ENCODE measurements around the gene UTP3.
"Not testable (repeated sequence)": the region's sequence is repeated elsewhere in the genome, so short reads cannot be mapped to it uniquely, and the experiment has no call there.

UTP3 gene

DNA sequence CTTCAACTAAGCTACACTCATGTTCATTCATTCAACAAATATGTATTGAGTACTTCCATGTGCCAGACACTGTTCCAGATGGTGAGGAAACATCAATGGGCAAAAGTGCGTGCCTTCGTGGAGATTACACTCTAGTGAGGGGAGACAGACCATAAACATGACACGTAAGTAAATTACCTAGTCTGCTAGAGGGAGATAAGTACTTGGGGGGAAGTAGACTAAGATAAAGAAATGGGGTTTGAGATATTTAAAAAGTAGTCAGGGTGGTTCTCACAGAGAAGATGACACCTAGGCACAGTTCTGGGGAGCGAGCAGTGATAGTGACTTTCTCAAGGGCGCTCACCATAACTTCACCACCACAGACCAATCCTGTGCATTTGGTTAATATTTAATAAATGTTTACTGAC lies 33.7 kb upstream of the UTP3 start:
- Histone ChIP-seq H3K27ac (ENCODE audit: low read length) (no peak overlapping the region; the same call in 1 of the 2 replicates), H4K20me1 (ENCODE audit: insufficient read depth, low read length) (no peaks in the 10 kb centered on the region), H3K9ac (ENCODE audit: low read depth, low read length) (no peak overlapping the region), H3K79me2 (ENCODE audit: insufficient read depth, low read length) (no peaks in the 10 kb centered on the region), H3K27me3 (ENCODE audit: insufficient read depth, low read length, poor library complexity) (no peaks in the 10 kb centered on the region), H3K4me2 (ENCODE audit: insufficient read depth, low read length) (no peak overlapping the region), H2AFZ (ENCODE audit: low read depth, low read length) (no peak overlapping the region), H3K9me3 (ENCODE audit: insufficient read depth, low read length, severe bottlenecking) (no peaks in the 10 kb centered on the region), H3K4me3 (ENCODE audit: low read depth in 1 of 2, low read length in 2 of 2) (no peak overlapping the region), H3K36me3 (ENCODE audit: insufficient read depth, low read length) (no peaks in the 10 kb centered on the region), H3K4me1 (ENCODE audit: insufficient read depth, low read length) (peaks cover 42% of the 10 kb centered on the region)
- ATAC-seq (ENCODE audit: insufficient read depth, low read depth) (no peak), DNase-seq (no peak)
- TF ChIP-seq EZH2 (IDR thresholded peaks at IDR 0.05; ENCODE audit: borderline replicate concordance, low read depth, low read length, severe bottlenecking) = no peak
- TF ChIP-seq, protein P1, sequence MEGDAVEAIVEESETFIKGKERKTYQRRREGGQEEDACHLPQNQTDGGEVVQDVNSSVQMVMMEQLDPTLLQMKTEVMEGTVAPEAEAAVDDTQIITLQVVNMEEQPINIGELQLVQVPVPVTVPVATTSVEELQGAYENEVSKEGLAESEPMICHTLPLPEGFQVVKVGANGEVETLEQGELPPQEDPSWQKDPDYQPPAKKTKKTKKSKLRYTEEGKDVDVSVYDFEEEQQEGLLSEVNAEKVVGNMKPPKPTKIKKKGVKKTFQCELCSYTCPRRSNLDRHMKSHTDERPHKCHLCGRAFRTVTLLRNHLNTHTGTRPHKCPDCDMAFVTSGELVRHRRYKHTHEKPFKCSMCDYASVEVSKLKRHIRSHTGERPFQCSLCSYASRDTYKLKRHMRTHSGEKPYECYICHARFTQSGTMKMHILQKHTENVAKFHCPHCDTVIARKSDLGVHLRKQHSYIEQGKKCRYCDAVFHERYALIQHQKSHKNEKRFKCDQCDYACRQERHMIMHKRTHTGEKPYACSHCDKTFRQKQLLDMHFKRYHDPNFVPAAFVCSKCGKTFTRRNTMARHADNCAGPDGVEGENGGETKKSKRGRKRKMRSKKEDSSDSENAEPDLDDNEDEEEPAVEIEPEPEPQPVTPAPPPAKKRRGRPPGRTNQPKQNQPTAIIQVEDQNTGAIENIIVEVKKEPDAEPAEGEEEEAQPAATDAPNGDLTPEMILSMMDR (IDR thresholded peaks at IDR 0.05; ENCODE audit: borderline replicate concordance, extremely low read depth, low read length, poor library complexity, severe bottlenecking) = no peak

DNA sequence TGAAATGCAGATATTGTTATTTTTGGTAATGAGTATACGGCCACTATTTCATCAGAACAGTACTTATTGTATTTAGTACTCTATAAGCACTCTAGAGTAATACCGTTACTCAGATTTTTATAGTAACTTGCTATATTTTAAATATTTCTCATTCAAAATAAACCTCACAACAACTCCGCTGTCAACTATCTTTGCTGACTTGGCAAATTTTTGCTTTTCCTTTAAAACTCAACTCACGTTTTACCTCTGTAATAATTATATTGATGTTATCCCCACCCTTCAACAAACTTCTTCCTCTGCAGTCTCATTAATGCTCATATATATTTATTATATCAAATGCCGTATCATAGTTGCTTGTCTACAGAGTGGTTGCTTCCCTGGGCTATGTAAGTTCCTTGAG lies 31.0 kb upstream of the UTP3 start:
- no peaks in the 10 kb centered on the region for H3K79me2 ChIP-seq (ENCODE audit: insufficient read depth, low read length)
- H4K20me1 ChIP-seq (ENCODE audit: insufficient read depth, low read length) = no peaks in the 10 kb centered on the region
- no peaks in the 10 kb centered on the region for H3K27me3 ChIP-seq (ENCODE audit: insufficient read depth, low read length, poor library complexity)
- H3K4me1 ChIP-seq (ENCODE audit: insufficient read depth, low read length) = peaks cover 28% of the 10 kb centered on the region
- H3K4me3 ChIP-seq (ENCODE audit: low read depth in 1 of 2, low read length in 2 of 2) = no peak overlapping the region
- ATAC-seq (ENCODE audit: insufficient read depth, low read depth) (no peak), DNase-seq (no peak)
- H3K9me3 ChIP-seq (ENCODE audit: insufficient read depth, low read length, severe bottlenecking) = no peaks in the 10 kb centered on the region
- no peak overlapping the region for H3K4me2 ChIP-seq (ENCODE audit: insufficient read depth, low read length)
- no peak overlapping the region for H3K27ac ChIP-seq (ENCODE audit: low read length)
- TF ChIP-seq, protein P1 (IDR thresholded peaks at IDR 0.05; ENCODE audit: borderline replicate concordance, extremely low read depth, low read length, poor library complexity, severe bottlenecking) = no peak
- TF ChIP-seq EZH2 (IDR thresholded peaks at IDR 0.05; ENCODE audit: borderline replicate concordance, low read depth, low read length, severe bottlenecking) = no peak
- H2AFZ ChIP-seq (ENCODE audit: low read depth, low read length) = no peak overlapping the region
- H3K9ac ChIP-seq (ENCODE audit: low read depth, low read length) = no peak overlapping the region
- H3K36me3 ChIP-seq (ENCODE audit: insufficient read depth, low read length) = no peaks in the 10 kb centered on the region

DNA sequence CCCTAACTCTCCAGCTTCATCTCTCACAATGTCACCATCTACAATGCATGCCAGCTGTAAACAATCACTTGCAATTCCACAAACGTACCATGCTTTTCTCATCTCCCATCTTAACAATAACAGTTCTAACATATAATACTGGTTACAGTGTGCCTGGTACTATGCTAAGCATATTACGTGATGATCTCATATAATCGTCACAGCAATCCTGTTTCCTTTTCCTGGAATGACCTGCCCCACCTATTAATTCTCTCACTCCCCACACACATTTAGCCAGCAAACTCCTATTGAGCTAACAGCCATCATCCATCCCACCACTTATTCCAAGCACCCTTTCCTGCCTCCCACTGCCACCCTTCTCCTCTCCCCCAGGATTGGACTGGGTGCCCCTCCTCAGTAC lies 29.9 kb upstream of the UTP3 start:
- Histone ChIP-seq H3K27me3 (ENCODE audit: insufficient read depth, low read length, poor library complexity) (no peaks in the 10 kb centered on the region), H3K4me1 (ENCODE audit: insufficient read depth, low read length) (peaks cover 19% of the 10 kb centered on the region), H4K20me1 (ENCODE audit: insufficient read depth, low read length) (no peaks in the 10 kb centered on the region), H2AFZ (ENCODE audit: low read depth, low read length) (no peak overlapping the region), H3K9ac (ENCODE audit: low read depth, low read length) (no peak overlapping the region), H3K36me3 (ENCODE audit: insufficient read depth, low read length) (no peaks in the 10 kb centered on the region), H3K4me2 (ENCODE audit: insufficient read depth, low read length) (no peak overlapping the region), H3K4me3 (ENCODE audit: low read depth in 1 of 2, low read length in 2 of 2) (no peak overlapping the region), H3K79me2 (ENCODE audit: insufficient read depth, low read length) (no peaks in the 10 kb centered on the region), H3K27ac (ENCODE audit: low read length) (0 out of 2 replicates have a peak overlapping the region, but pooled peaks have one; percentile 7), H3K9me3 (ENCODE audit: insufficient read depth, low read length, severe bottlenecking) (no peaks in the 10 kb centered on the region)
- ATAC-seq (ENCODE audit: insufficient read depth, low read depth) (no peak), DNase-seq (no peak)
- TF ChIP-seq, protein P1 (IDR thresholded peaks at IDR 0.05; ENCODE audit: borderline replicate concordance, extremely low read depth, low read length, poor library complexity, severe bottlenecking) = no peak
- TF ChIP-seq EZH2 (IDR thresholded peaks at IDR 0.05; ENCODE audit: borderline replicate concordance, low read depth, low read length, severe bottlenecking) = no peak

DNA sequence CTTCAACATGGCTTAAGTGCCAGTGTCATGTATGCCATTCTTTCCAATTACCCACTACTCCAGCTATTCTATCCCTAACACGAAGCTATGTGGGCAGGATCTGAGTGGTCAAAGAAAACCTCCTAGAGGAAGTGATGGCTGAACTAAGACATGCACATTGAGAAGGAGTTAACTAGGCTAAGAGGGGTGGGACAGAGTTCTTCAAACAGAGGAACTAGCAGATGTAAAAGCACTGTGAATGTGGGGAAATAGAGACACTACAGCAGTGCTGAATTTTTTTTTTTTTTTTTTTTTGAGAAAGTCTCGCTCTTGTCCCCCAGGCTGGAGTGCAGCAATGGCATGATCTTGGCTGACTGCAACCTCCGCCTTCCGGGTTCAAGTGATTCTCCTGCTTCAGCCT lies 28.2 kb upstream of the UTP3 start:
- ATAC-seq (ENCODE audit: insufficient read depth, low read depth) = peak; percentile 58; the same call in 1 of the 3 replicates
- TF ChIP-seq, protein P1 (IDR thresholded peaks at IDR 0.05; ENCODE audit: borderline replicate concordance, extremely low read depth, low read length, poor library complexity, severe bottlenecking) = no peak
- TF ChIP-seq EZH2 (IDR thresholded peaks at IDR 0.05; ENCODE audit: borderline replicate concordance, low read depth, low read length, severe bottlenecking) = no peak
- Histone ChIP-seq H3K9ac (ENCODE audit: low read depth, low read length) (no peak overlapping the region), H3K4me3 (ENCODE audit: low read depth in 1 of 2, low read length in 2 of 2) (no peak overlapping the region), H4K20me1 (ENCODE audit: insufficient read depth, low read length) (no peaks in the 10 kb centered on the region), H3K27me3 (ENCODE audit: insufficient read depth, low read length, poor library complexity) (no peaks in the 10 kb centered on the region), H3K36me3 (ENCODE audit: insufficient read depth, low read length) (no peaks in the 10 kb centered on the region), H3K9me3 (ENCODE audit: insufficient read depth, low read length, severe bottlenecking) (no peaks in the 10 kb centered on the region), H3K4me2 (ENCODE audit: insufficient read depth, low read length) (no peak overlapping the region), H3K27ac (ENCODE audit: low read length) (peak overlapping the region; percentile 51; the same call in 1 of the 2 replicates), H2AFZ (ENCODE audit: low read depth, low read length) (peak overlapping the region; percentile 48; the same call in 1 of the 2 replicates), H3K79me2 (ENCODE audit: insufficient read depth, low read length) (no peaks in the 10 kb centered on the region), H3K4me1 (ENCODE audit: insufficient read depth, low read length) (peaks cover 14% of the 10 kb centered on the region)
- no peak for DNase-seq

DNA sequence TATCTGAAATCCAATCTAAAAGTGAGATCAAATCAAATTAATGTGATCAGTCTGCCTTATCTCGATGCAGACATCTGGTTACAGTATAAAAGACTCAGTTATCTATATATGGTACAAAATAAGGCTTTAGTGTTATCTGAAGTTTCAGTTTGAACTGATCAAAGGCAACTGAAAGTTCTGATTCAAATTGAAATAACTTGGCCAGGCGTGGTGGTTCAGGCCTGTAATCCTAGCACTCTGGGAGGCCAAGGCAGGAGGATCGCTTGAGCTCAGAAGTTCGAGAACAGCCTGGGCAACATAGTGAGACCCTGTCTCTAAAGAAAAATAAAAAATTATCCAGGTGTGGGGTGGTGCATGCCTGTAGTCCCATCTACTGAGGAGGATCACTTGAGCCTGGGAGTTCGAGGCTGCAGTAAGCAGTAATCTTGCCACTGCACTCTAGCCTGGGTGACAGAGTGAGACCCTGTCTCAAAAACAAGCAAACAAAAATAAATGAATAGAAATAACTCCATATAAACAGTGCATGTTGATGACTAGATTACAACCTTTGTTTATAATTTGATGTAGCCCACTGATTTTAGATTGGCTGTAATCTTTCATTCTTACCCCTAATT lies 26.9 kb upstream of the UTP3 start:
- not testable (repeated sequence) for H2AFZ ChIP-seq (ENCODE audit: low read depth, low read length); H3K9ac ChIP-seq (ENCODE audit: low read depth, low read length); H3K27me3 ChIP-seq (ENCODE audit: insufficient read depth, low read length, poor library complexity); H3K27ac ChIP-seq (ENCODE audit: low read length); H3K4me3 ChIP-seq (ENCODE audit: low read depth in 1 of 2, low read length in 2 of 2); H3K79me2 ChIP-seq (ENCODE audit: insufficient read depth, low read length); H4K20me1 ChIP-seq (ENCODE audit: insufficient read depth, low read length); H3K9me3 ChIP-seq (ENCODE audit: insufficient read depth, low read length, severe bottlenecking); H3K36me3 ChIP-seq (ENCODE audit: insufficient read depth, low read length); DNase-seq; H3K4me2 ChIP-seq (ENCODE audit: insufficient read depth, low read length)
- peak; percentile 35; the same call in 2 of the 3 replicates for ATAC-seq (ENCODE audit: insufficient read depth, low read depth)
- H3K4me1 ChIP-seq (ENCODE audit: insufficient read depth, low read length) = peaks cover 21% of the 10 kb centered on the region
